ENCODE data around the gene ANKRD6. TPM values are rescaled to one million over a fixed set of nuclear protein-coding genes. Genes with fewer than 3 reads are reported as not detected.
"Not testable (repeated sequence)": the region's sequence is repeated elsewhere in the genome, so short reads cannot be mapped to it uniquely, and the experiment has no call there.

The ANKRD6 gene
- total RNA-seq, 1 donor: 1.3 TPM

DNA sequence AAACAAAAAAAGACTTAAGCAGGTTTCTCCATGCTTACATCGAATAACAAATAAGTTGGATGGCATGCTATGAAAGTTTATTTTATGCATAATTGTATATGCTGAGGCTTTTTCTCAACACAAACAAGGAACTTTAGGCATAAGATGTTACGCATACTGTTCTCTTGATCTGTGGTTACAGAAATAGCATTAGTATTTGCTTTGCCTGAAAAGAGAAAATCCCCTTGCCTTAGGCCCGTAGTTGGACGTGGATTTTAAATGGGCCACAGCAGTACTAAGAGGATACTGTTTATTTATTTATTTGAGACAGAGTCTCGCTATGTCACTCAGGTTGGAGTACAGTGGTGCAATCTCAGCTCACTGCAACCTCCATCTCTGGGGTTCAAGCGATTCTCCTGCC lies 186.6 kb downstream of the ANKRD6 start:
- no peak for DNase-seq (ENCODE audit: low read depth)
- TF ChIP-seq, protein P1, sequence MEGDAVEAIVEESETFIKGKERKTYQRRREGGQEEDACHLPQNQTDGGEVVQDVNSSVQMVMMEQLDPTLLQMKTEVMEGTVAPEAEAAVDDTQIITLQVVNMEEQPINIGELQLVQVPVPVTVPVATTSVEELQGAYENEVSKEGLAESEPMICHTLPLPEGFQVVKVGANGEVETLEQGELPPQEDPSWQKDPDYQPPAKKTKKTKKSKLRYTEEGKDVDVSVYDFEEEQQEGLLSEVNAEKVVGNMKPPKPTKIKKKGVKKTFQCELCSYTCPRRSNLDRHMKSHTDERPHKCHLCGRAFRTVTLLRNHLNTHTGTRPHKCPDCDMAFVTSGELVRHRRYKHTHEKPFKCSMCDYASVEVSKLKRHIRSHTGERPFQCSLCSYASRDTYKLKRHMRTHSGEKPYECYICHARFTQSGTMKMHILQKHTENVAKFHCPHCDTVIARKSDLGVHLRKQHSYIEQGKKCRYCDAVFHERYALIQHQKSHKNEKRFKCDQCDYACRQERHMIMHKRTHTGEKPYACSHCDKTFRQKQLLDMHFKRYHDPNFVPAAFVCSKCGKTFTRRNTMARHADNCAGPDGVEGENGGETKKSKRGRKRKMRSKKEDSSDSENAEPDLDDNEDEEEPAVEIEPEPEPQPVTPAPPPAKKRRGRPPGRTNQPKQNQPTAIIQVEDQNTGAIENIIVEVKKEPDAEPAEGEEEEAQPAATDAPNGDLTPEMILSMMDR (IDR thresholded peaks at IDR 0.05; ENCODE audit: insufficient read depth, low read depth, low read length): no peak
- H3K4me3 ChIP-seq (ENCODE audit: low read depth, low read length): no peak overlapping the region

DNA sequence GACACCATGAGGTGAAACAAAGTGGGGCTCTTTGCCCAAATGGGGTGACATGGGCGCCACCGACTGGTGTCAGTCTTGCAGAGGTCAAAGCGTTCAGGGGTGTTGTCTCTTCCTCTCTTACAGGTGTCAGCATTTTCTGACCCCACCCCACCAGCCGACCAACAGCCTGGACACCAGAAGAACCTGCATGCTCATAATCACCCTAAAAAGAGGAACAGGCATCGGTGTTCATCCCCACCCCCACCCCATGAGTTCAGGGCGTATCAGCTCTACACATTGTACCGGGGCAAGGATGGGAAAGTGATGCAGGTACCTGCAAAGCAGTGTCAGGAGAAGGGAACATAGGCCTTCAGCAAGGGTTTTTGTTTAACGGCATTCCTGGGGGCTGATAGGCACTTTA lies 190.8 kb downstream of the ANKRD6 start:
- H3K4me3 ChIP-seq (ENCODE audit: low read depth, low read length): no peak overlapping the region
- no peak for DNase-seq (ENCODE audit: low read depth)
- TF ChIP-seq, protein P1 (IDR thresholded peaks at IDR 0.05; ENCODE audit: insufficient read depth, low read depth, low read length): no peak

DNA sequence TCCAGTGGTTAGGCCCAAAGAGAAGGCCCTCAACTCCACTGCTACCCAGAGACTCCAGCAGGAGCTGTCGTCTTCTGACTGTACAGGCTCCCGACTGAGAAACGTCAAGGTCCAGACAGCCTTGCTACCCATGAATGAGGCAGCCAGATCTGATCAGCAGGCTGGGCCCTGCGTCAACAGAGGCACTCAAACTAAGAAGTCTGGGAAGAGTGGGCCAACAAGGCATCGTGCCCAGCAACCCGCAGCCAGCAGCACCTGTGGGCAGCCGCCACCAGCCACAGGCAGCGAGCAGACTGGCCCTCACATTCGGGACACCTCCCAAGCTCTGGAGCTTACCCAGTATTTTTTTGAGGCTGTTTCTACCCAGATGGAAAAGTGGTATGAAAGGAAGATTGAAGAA lies 197.5 kb downstream of the ANKRD6 start:
- TF ChIP-seq, protein P1 (IDR thresholded peaks at IDR 0.05; ENCODE audit: insufficient read depth, low read depth, low read length): no peak
- DNase-seq (ENCODE audit: low read depth): no peak
- no peak overlapping the region for H3K4me3 ChIP-seq (ENCODE audit: low read depth, low read length)

DNA sequence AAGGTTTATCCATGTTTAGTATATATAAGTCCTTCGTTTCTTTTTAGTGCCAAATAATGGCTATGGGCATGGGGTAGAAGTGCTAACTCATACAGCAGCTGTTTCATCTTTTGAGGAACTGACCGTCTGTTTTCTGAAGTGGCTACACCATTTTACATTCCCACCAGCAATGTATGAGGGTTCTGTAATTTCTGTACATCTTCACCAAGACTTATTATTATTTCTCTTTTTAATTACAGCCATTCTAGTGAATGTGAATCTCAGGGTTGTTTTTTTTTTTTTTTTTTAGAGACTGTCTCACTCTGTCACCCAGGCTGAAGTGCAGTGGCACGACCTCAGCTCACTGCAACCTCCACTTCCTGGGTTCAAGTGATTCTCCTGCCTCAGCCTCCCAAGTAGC lies 203.5 kb downstream of the ANKRD6 start:
- not testable (repeated sequence) for DNase-seq (ENCODE audit: low read depth); H3K4me3 ChIP-seq (ENCODE audit: low read depth, low read length)

DNA sequence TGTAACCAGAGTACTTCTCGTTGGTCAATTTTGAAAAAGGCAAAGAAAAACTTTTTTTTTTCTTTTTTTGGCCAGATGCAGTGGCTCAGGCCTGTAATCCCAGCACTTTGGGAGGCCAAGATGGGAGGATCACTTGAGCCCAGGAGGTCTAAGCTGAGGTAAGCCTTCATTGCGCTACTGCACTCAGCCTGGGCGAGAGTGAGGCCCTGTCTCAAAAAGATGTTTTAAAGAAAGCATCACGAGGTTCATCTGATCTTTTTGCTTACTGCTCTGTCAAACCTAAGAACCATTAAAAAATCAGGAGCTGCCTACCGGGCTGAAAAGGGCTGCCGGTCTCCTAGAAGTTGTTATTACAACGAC lies 205.0 kb downstream of the ANKRD6 start:
- DNase-seq (ENCODE audit: low read depth): no peak
- peak overlapping the region; percentile 91 for H3K4me3 ChIP-seq (ENCODE audit: low read depth, low read length)
- TF ChIP-seq, protein P1 (IDR thresholded peaks at IDR 0.05; ENCODE audit: insufficient read depth, low read depth, low read length): no peak

DNA sequence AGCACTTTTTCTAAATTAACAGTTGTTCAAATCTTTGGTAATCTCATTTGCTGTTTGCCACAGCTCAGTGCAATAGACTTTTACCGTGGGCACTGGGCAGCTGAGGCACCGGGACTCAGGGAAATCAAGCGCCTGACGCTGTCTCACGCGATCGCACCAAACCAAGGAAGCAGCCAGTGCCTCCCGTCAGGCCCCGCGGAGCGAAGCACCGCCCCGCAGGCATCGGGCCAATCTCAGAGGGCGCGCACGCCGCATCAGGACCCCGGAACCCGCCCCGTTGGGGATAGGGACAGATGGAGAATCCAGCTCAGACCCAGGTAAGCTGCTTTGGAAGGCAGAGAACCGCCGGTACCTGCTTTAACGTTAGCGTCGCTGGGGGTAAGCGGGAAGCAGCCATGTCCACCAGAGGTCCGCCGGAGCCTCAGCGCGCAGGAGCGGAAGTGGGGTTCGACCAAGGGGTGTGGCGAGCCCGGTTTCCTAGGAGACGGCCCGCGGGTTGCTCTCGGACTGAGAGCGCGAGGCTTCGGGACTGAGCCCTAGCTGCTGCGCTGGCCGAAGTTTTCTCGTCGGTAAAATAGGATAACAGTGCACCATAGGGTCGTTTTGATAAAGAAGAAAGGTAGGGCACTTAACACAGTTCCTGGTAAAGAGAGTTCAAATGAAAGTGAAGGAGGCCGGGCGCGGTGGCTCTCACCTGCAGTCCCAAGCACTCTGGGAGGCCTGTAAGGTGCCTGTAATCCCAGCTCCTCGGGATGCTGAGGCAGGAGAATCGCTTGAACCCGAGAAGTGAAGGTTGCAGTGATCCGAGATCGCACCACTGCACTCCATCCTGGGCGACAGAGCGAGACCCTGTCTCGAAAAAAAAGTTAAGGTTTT lies 205.6 kb downstream of the ANKRD6 start, which contains the start of gene LYRM2:
Gene LYRM2 (minus strand): TSS at position 428 of the 876 bp plus-strand sequence. CDS start 31 bp downstream, at position 397.
- peak within 1 kb of the TSS; percentile 91 for H3K4me3 ChIP-seq (ENCODE audit: low read depth, low read length)
- TF ChIP-seq, protein P1 (IDR thresholded peaks at IDR 0.05; ENCODE audit: insufficient read depth, low read depth, low read length): peak; percentile 4
- DNase-seq (ENCODE audit: low read depth): peak; percentile 93

DNA sequence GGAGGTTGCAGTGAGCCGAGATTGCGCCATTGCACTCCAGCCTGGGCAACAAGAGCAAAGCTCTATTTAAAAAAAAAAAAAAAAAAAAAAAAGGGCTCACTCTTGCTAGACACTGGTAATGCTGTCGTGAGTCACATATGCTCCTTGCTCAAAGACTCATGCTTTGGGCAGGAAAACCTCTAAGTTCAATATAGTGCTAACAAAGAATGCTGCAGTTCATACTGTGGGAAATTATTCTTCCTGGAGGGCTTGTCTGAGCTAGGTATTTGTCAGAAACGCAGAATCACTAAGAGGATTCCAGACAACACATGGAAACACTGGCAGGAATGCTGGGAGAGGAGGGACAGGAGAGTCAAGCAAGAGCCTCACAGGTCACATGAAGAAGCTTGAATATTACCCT lies 207.9 kb downstream of the ANKRD6 start:
- TF ChIP-seq, protein P1 (IDR thresholded peaks at IDR 0.05; ENCODE audit: insufficient read depth, low read depth, low read length): no peak
- H3K4me3 ChIP-seq (ENCODE audit: low read depth, low read length): no peak overlapping the region
- DNase-seq (ENCODE audit: low read depth): no peak

DNA sequence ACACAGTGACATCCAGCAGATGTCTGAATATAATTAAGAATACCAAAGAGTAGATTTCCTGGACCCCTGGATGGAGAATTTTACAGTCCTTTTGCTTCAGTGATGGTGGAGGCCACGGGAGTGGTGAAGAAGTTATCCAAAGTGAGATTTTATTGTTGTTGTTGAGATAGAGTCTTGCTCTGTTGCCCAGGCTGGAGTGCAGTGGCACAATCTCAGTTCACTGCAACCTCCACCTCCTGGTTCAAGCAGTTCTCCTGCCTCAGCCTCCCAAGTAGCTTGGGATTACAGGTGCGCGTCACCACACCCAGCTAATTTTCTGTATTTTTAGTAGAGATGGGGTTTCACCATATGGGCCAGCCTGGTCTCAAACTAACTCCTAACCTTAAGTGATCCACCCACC lies 208.6 kb downstream of the ANKRD6 start:
- not testable (repeated sequence) for DNase-seq (ENCODE audit: low read depth); H3K4me3 ChIP-seq (ENCODE audit: low read depth, low read length)

Measured in fibroblast of villous mesenchyme (primary cell).